ENCODE results near the gene GPR161.
"Not testable (repeated sequence)": the region's sequence is repeated elsewhere in the genome, so short reads cannot be mapped to it uniquely, and the experiment has no call there.

Gene GPR161

GRCh38 chr1:168082008-168082876 is 54.5 kb downstream of the GPR161 start:
- Histone ChIP-seq H3K4me3 (ENCODE audit: low read length) (no peak overlapping the region), H3K9ac (ENCODE audit: low read depth, low read length) (no peak overlapping the region), H3K4me1 (ENCODE audit: insufficient read depth, low read length) (no peaks in the 10 kb centered on the region), H3K9me3 (ENCODE audit: insufficient read depth, low read depth, low read length) (no peaks in the 10 kb centered on the region), H3K27ac (ENCODE audit: low read length) (no peak overlapping the region), H3K27me3 (ENCODE audit: insufficient read depth, low read length) (no peaks in the 10 kb centered on the region), H3K36me3 (ENCODE audit: insufficient read depth, low read depth, low read length) (peaks cover 30% of the 10 kb centered on the region)

- peaks cover 27% of the 10 kb centered on the region for H3K36me3 ChIP-seq (ENCODE audit: insufficient read depth, low read depth, low read length)
- no peak overlapping the region for H3K27ac ChIP-seq (ENCODE audit: low read length)
- no peak overlapping the region for H3K9ac ChIP-seq (ENCODE audit: low read depth, low read length)
- no peaks in the 10 kb centered on the region for H3K9me3 ChIP-seq (ENCODE audit: insufficient read depth, low read depth, low read length)
- H3K4me3 ChIP-seq (ENCODE audit: low read length) = no peak overlapping the region
- H3K27me3 ChIP-seq (ENCODE audit: insufficient read depth, low read length) = no peaks in the 10 kb centered on the region
- H3K4me1 ChIP-seq (ENCODE audit: insufficient read depth, low read length) = no peaks in the 10 kb centered on the region
Measured at GRCh38 chr1:168081373-168082007, 55.2 kb downstream of the GPR161 start.

GRCh38 chr1:168079761-168080160 is 57.0 kb downstream of the GPR161 start:
- Histone ChIP-seq H3K36me3 (ENCODE audit: insufficient read depth, low read depth, low read length) (peaks cover 27% of the 10 kb centered on the region), H3K4me3 (ENCODE audit: low read length) (no peak overlapping the region), H3K9ac (ENCODE audit: low read depth, low read length) (no peak overlapping the region), H3K9me3 (ENCODE audit: insufficient read depth, low read depth, low read length) (no peaks in the 10 kb centered on the region), H3K4me1 (ENCODE audit: insufficient read depth, low read length) (no peaks in the 10 kb centered on the region), H3K27ac (ENCODE audit: low read length) (no peak overlapping the region), H3K27me3 (ENCODE audit: insufficient read depth, low read length) (no peaks in the 10 kb centered on the region)

- Histone ChIP-seq H3K27ac (ENCODE audit: low read length) (no peak overlapping the region), H3K9me3 (ENCODE audit: insufficient read depth, low read depth, low read length) (no peaks in the 10 kb centered on the region), H3K4me3 (ENCODE audit: low read length) (no peak overlapping the region), H3K27me3 (ENCODE audit: insufficient read depth, low read length) (no peaks in the 10 kb centered on the region), H3K9ac (ENCODE audit: low read depth, low read length) (no peak overlapping the region), H3K4me1 (ENCODE audit: insufficient read depth, low read length) (no peaks in the 10 kb centered on the region), H3K36me3 (ENCODE audit: insufficient read depth, low read depth, low read length) (peaks cover 81% of the 10 kb centered on the region)
Measured at GRCh38 chr1:168069384-168069783, 67.3 kb downstream of the GPR161 start.

- no peak overlapping the region for H3K27ac ChIP-seq (ENCODE audit: low read length)
- no peaks in the 10 kb centered on the region for H3K4me1 ChIP-seq (ENCODE audit: insufficient read depth, low read length)
- no peaks in the 10 kb centered on the region for H3K27me3 ChIP-seq (ENCODE audit: insufficient read depth, low read length)
- H3K36me3 ChIP-seq (ENCODE audit: insufficient read depth, low read depth, low read length) = peaks cover 58% of the 10 kb centered on the region
- H3K9ac ChIP-seq (ENCODE audit: low read depth, low read length) = no peak overlapping the region
- no peaks in the 10 kb centered on the region for H3K9me3 ChIP-seq (ENCODE audit: insufficient read depth, low read depth, low read length)
- H3K4me3 ChIP-seq (ENCODE audit: low read length) = no peak overlapping the region
Measured at GRCh38 chr1:168065506-168065905, 71.2 kb downstream of the GPR161 start.

- H3K36me3 ChIP-seq (ENCODE audit: insufficient read depth, low read depth, low read length) = peaks cover 46% of the 10 kb centered on the region
- no peaks in the 10 kb centered on the region for H3K27me3 ChIP-seq (ENCODE audit: insufficient read depth, low read length)
- no peak overlapping the region for H3K27ac ChIP-seq (ENCODE audit: low read length)
- H3K4me1 ChIP-seq (ENCODE audit: insufficient read depth, low read length) = no peaks in the 10 kb centered on the region
- H3K4me3 ChIP-seq (ENCODE audit: low read length) = no peak overlapping the region
- no peak overlapping the region for H3K9ac ChIP-seq (ENCODE audit: low read depth, low read length)
- no peaks in the 10 kb centered on the region for H3K9me3 ChIP-seq (ENCODE audit: insufficient read depth, low read depth, low read length)
Measured at GRCh38 chr1:168064216-168064615, 72.5 kb downstream of the GPR161 start.

- Histone ChIP-seq H3K27me3 (ENCODE audit: insufficient read depth, low read length) (no peaks in the 10 kb centered on the region), H3K9me3 (ENCODE audit: insufficient read depth, low read depth, low read length) (no peaks in the 10 kb centered on the region), H3K27ac (ENCODE audit: low read length) (no peak overlapping the region), H3K36me3 (ENCODE audit: insufficient read depth, low read depth, low read length) (peaks cover 9% of the 10 kb centered on the region), H3K4me3 (ENCODE audit: low read length) (no peak overlapping the region), H3K9ac (ENCODE audit: low read depth, low read length) (no peak overlapping the region), H3K4me1 (ENCODE audit: insufficient read depth, low read length) (no peaks in the 10 kb centered on the region)
Measured at GRCh38 chr1:168057921-168058320, 78.8 kb downstream of the GPR161 start.

- Histone ChIP-seq H3K27ac (ENCODE audit: low read length) (no peak overlapping the region), H3K36me3 (ENCODE audit: insufficient read depth, low read depth, low read length) (peaks cover 12% of the 10 kb centered on the region), H3K9ac (ENCODE audit: low read depth, low read length) (no peak overlapping the region), H3K9me3 (ENCODE audit: insufficient read depth, low read depth, low read length) (no peaks in the 10 kb centered on the region), H3K4me1 (ENCODE audit: insufficient read depth, low read length) (no peaks in the 10 kb centered on the region), H3K27me3 (ENCODE audit: insufficient read depth, low read length) (no peaks in the 10 kb centered on the region), H3K4me3 (ENCODE audit: low read length) (no peak overlapping the region)
Measured at GRCh38 chr1:168057355-168057754, 79.4 kb downstream of the GPR161 start.

GRCh38 chr1:168056152-168056551 is 80.6 kb downstream of the GPR161 start:
- H3K36me3 ChIP-seq (ENCODE audit: insufficient read depth, low read depth, low read length) = peaks cover 12% of the 10 kb centered on the region
- not testable (repeated sequence) for H3K4me3 ChIP-seq (ENCODE audit: low read length); H3K27me3 ChIP-seq (ENCODE audit: insufficient read depth, low read length); H3K27ac ChIP-seq (ENCODE audit: low read length); H3K9me3 ChIP-seq (ENCODE audit: insufficient read depth, low read depth, low read length); H3K4me1 ChIP-seq (ENCODE audit: insufficient read depth, low read length); H3K9ac ChIP-seq (ENCODE audit: low read depth, low read length)

- no peaks in the 10 kb centered on the region for H3K9me3 ChIP-seq (ENCODE audit: insufficient read depth, low read depth, low read length)
- H3K27me3 ChIP-seq (ENCODE audit: insufficient read depth, low read length) = no peaks in the 10 kb centered on the region
- no peak overlapping the region for H3K27ac ChIP-seq (ENCODE audit: low read length)
- peaks cover 12% of the 10 kb centered on the region for H3K36me3 ChIP-seq (ENCODE audit: insufficient read depth, low read depth, low read length)
- H3K4me3 ChIP-seq (ENCODE audit: low read length) = no peak overlapping the region
- no peak overlapping the region for H3K9ac ChIP-seq (ENCODE audit: low read depth, low read length)
- no peaks in the 10 kb centered on the region for H3K4me1 ChIP-seq (ENCODE audit: insufficient read depth, low read length)
Measured at GRCh38 chr1:168054117-168054516, 82.6 kb downstream of the GPR161 start.

GRCh38 chr1:168053681-168054080 is 83.0 kb downstream of the GPR161 start:
- no peaks in the 10 kb centered on the region for H3K9me3 ChIP-seq (ENCODE audit: insufficient read depth, low read depth, low read length)
- H3K9ac ChIP-seq (ENCODE audit: low read depth, low read length) = no peak overlapping the region
- H3K4me1 ChIP-seq (ENCODE audit: insufficient read depth, low read length) = no peaks in the 10 kb centered on the region
- H3K27ac ChIP-seq (ENCODE audit: low read length) = no peak overlapping the region
- peaks cover 12% of the 10 kb centered on the region for H3K36me3 ChIP-seq (ENCODE audit: insufficient read depth, low read depth, low read length)
- no peak overlapping the region for H3K4me3 ChIP-seq (ENCODE audit: low read length)
- no peaks in the 10 kb centered on the region for H3K27me3 ChIP-seq (ENCODE audit: insufficient read depth, low read length)

- H3K27ac ChIP-seq (ENCODE audit: low read length) = no peak overlapping the region
- no peaks in the 10 kb centered on the region for H3K27me3 ChIP-seq (ENCODE audit: insufficient read depth, low read length)
- H3K4me3 ChIP-seq (ENCODE audit: low read length) = no peak overlapping the region
- peaks cover 13% of the 10 kb centered on the region; the same call in 1 of the 2 replicates for H3K36me3 ChIP-seq (ENCODE audit: insufficient read depth, low read depth, low read length)
- H3K9ac ChIP-seq (ENCODE audit: low read depth, low read length) = no peak overlapping the region
- H3K4me1 ChIP-seq (ENCODE audit: insufficient read depth, low read length) = no peaks in the 10 kb centered on the region
- H3K9me3 ChIP-seq (ENCODE audit: insufficient read depth, low read depth, low read length) = no peaks in the 10 kb centered on the region
Measured at GRCh38 chr1:168050880-168051279, 85.8 kb downstream of the GPR161 start.

Data from iPS-20b (cell line).